K562 (cell line): ENCODE data around the gene ITGB5. TPM values are rescaled to one million over a fixed set of nuclear protein-coding genes. Genes with fewer than 3 reads are reported as not detected.

Experiments
- DNMT1 ChIP-seq: fragments of 450-650 bp; IDR thresholded peaks from 2 replicates; pipeline ENCODE4 v1.6.1; 2016; ENCODE audit warnings: antibody characterized with exemption, mild to moderate bottlenecking
- FOSL1 ChIP-seq: fragments of 200-800 bp; sonication (Bioruptor generic); conservative IDR thresholded peaks from 2 replicates; pipeline ENCODE4 v1.6.1; 2016; ENCODE audit warnings: missing genetic modification characterization, missing compliant biosample characterization
- PTTG1 ChIP-seq: fragments of 450-650 bp; IDR thresholded peaks from 2 replicates; pipeline ENCODE4 v1.6.1; 2016; ENCODE audit warnings: low read depth, mild to moderate bottlenecking, missing genetic modification characterization, missing compliant biosample characterization
- RFX7 ChIP-seq: fragments of 250-450 bp; sonication (Bioruptor Pico); IDR thresholded peaks from 2 replicates; pipeline ENCODE4 v1.5.1; 2021; ENCODE audit warnings: mild to moderate bottlenecking
- SAFB2 ChIP-seq: fragments of 200-400 bp; formaldehyde crosslinking; IDR thresholded peaks from 2 replicates; pipeline ENCODE4 v1.6.1; 2018; ENCODE audit warnings: borderline replicate concordance, low read length, low read depth, moderate library complexity; ENCODE audit not compliant: severe bottlenecking
- STAT5B ChIP-seq: fragments of 250-450 bp; sonication (Bioruptor Pico); IDR thresholded peaks from 2 replicates; pipeline ENCODE4 v1.8.0; 2021; ENCODE audit warnings: mild to moderate bottlenecking, inconsistent platforms
- ZBTB11 ChIP-seq, 3 experiments: fragments of 200-800 bp in 1 of 3; fragments of 250-450 bp in 1 of 3; fragments of 450-650 bp in 1 of 3; sonication (Bioruptor Pico) in 1 of 3; sonication (Bioruptor generic) in 1 of 3; formaldehyde crosslinking in 1 of 3; IDR thresholded peaks; 2 replicates each; pipeline versions ENCODE4 v1.6.1 to v1.8.0; 2016 to 2022; ENCODE audit warnings: mild to moderate bottlenecking in 2 of 3, missing genetic modification characterization in 2 of 3, missing compliant biosample characterization in 1 of 3, moderate library complexity in 1 of 3
- ZKSCAN1 ChIP-seq: fragments of 150-350 bp; IDR thresholded peaks from 2 replicates; pipeline ENCODE4 v1.6.1; 2016; ENCODE audit warnings: low read depth, low read length
- ZNF277 ChIP-seq: fragments of 250-450 bp; sonication (Bioruptor Pico); IDR thresholded peaks from 2 replicates; pipeline ENCODE4 v1.8.0; 2022; ENCODE audit warnings: inconsistent platforms, mild to moderate bottlenecking, moderate library complexity, borderline replicate concordance
- polyA plus RNA-seq, 8 experiments: library from polyadenylated mRNA; depleted of rRNA in 4 of 8; stranded (reverse) in 5 of 8; unstranded in 3 of 8; fragments of >200 nt; fragmentation: Nextera tagmentation in 2 of 8; fragmentation: Illumina TruSeq in 1 of 8; extraction: Ambion mirVana in 2 of 8; extraction: Trizol in 1 of 8; gene quantifications; 2 replicates each; pipeline versions ENCODE4 v1.2.1 to v1.2.3, GENCODE V29; 2011 to 2014; ENCODE audit warnings: inconsistent platforms in 1 of 8, missing spikeins in 1 of 8
- total RNA-seq, 7 experiments: library from RNA; depleted of rRNA in 6 of 7; stranded (reverse); fragments of >200 nt in 6 of 7; fragmentation: Illumina TruSeq in 2 of 7; extraction: Trizol in 2 of 7; gene quantifications; 2 replicates each; pipeline versions ENCODE4 v1.2.1 to v1.2.3, GENCODE V29; 2011 to 2021; ENCODE audit warnings: low replicate concordance in 1 of 7
- TF ChIP-seq, protein P1 (sequence below): sonication (generic); formaldehyde crosslinking; IDR thresholded peaks from 2 replicates; pipeline ENCODE4 v1.8.0; 2022; ENCODE audit warnings: missing genetic modification reagents, mild to moderate bottlenecking, moderate library complexity, borderline replicate concordance
- TF ChIP-seq, protein P2 (sequence below), 3 experiments: fragments of 200-800 bp in 1 of 3; sonication (Bioruptor generic) in 1 of 3; sonication (generic) in 1 of 3; formaldehyde crosslinking in 1 of 3; IDR thresholded peaks; 2 replicates each; pipeline versions ENCODE4 v1.6.1 to v1.8.0; 2016 to 2022; ENCODE audit warnings: mild to moderate bottlenecking in 2 of 3, missing compliant biosample characterization in 2 of 3, missing genetic modification characterization in 2 of 3, missing genetic modification reagents in 1 of 3

The ITGB5 gene
- total and polyA plus RNA-seq, 9 of the 15 experiments (the other 6 are each of a cell fraction or from before 2014, with no cell fraction given): 1.7 to 46.8 (median 9.9) TPM

DNA sequence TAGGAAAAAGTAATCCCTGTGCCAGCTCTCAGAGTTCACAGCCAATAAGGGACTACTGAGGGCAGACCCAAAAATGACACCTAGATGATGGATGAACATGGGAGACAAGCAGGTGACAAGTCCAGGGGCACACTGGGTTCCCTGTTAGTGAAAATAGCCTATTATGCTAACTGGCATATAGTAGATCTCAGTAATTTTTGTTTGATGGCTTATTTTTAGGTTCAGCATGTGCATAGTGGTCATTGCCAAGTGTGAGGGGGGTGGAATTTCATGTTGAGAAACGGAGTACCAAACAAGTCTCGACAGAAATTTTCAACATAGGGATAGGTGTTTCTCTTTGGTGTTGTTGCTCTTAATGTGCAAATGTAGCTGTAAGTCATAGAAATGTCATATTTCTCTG, 6.4 kb upstream of the ITGB5 start (continued):
- TF ChIP-seq ZBTB11 (CRISPR knock-in tag; IDR thresholded peaks at IDR 0.05) (no peak), SAFB2 (no peak), DNMT1 (no peak), RFX7 (CRISPR knock-in tag) (no peak), STAT5B (CRISPR knock-in tag) (no peak), FOSL1 (tag) (no peak), ZKSCAN1 (no peak), PTTG1 (no peak), ZNF277 (no peak)
- TF ChIP-seq, protein P1, sequence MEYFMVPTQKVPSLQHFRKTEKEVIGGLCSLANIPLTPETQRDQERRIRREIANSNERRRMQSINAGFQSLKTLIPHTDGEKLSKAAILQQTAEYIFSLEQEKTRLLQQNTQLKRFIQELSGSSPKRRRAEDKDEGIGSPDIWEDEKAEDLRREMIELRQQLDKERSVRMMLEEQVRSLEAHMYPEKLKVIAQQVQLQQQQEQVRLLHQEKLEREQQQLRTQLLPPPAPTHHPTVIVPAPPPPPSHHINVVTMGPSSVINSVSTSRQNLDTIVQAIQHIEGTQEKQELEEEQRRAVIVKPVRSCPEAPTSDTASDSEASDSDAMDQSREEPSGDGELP: no peak
- TF ChIP-seq, protein P2, sequence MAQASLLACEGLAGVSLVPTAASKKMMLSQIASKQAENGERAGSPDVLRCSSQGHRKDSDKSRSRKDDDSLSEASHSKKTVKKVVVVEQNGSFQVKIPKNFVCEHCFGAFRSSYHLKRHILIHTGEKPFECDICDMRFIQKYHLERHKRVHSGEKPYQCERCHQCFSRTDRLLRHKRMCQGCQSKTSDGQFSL (CRISPR knock-in tag; IDR thresholded peaks at IDR 0.05): no peak
- TF ChIP-seq, protein P2 (tag; IDR thresholded peaks at IDR 0.05): no peak
